ENCODE data around the gene DDX56. TPM values are rescaled to one million over a fixed set of nuclear protein-coding genes. Genes with fewer than 3 reads are reported as not detected.
"Not testable (repeated sequence)": the region's sequence is repeated elsewhere in the genome, so short reads cannot be mapped to it uniquely, and the experiment has no call there.

Gene DDX56
- total RNA-seq, 1 donor from 2014 or later: 71.6 TPM

DNA sequence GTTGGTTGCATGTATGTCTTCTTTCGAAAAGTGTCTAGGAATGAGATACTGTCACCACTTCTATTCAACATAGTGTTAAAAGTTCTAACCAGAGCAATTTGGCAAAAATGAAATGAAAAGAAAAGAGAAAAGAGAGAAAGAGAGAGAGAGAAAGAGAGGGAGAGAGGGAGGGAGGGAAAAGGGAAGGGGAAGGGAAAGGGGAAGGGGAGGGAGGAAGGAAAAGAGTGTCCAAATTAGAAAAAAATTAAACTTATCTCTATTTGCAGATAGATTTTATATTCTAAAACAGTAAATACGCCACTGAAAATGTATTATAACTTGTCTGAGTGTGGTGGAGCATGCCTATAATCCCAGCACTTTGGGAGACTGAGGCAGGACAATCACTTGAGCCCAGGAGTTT is 16.2 kb downstream of the DDX56 start:
- DNase-seq (ENCODE audit: low spot score): no peak
- H3K27ac Mint-ChIP-seq (ENCODE audit: unreplicated experiment): no peak overlapping the region
- no peaks in the 10 kb centered on the region for H3K27me3 Mint-ChIP-seq (ENCODE audit: unreplicated experiment)
- no peaks in the 10 kb centered on the region for H3K4me1 Mint-ChIP-seq (ENCODE audit: unreplicated experiment)
- H3K36me3 Mint-ChIP-seq (ENCODE audit: low read depth, unreplicated experiment): no peaks in the 10 kb centered on the region
- H3K4me3 Mint-ChIP-seq (ENCODE audit: unreplicated experiment): no peak overlapping the region
- no peak for TF ChIP-seq CTCF (IDR thresholded peaks at IDR 0.05; ENCODE audit: unreplicated experiment)
- H3K9me3 Mint-ChIP-seq (ENCODE audit: unreplicated experiment): no peaks in the 10 kb centered on the region

DNA sequence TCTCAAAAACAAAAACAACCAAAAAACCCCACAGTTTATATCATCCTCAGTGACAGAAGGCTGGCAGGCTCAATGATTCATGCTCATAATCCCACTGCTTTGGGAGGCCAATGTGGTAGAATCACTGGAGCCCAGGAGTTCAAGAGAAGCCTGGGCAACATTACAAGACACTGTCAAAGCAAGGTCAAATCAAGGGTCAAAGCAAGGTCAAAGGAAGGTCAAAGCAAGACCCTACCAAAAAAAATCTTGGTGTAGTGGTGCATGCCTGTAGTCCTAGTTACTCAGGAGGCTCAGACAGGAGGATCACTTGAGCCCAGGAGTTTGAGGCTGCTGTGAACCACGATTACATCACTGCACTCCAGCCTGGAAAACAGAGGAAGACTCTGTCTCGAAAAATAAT is 18.4 kb downstream of the DDX56 start:
- H3K27ac Mint-ChIP-seq (ENCODE audit: unreplicated experiment): no peak overlapping the region
- DNase-seq (ENCODE audit: low spot score): no peak
- no peaks in the 10 kb centered on the region for H3K27me3 Mint-ChIP-seq (ENCODE audit: unreplicated experiment)
- no peaks in the 10 kb centered on the region for H3K4me1 Mint-ChIP-seq (ENCODE audit: unreplicated experiment)
- H3K36me3 Mint-ChIP-seq (ENCODE audit: low read depth, unreplicated experiment): no peaks in the 10 kb centered on the region
- no peak for TF ChIP-seq CTCF (IDR thresholded peaks at IDR 0.05; ENCODE audit: unreplicated experiment)
- H3K9me3 Mint-ChIP-seq (ENCODE audit: unreplicated experiment): no peaks in the 10 kb centered on the region
- no peak overlapping the region for H3K4me3 Mint-ChIP-seq (ENCODE audit: unreplicated experiment)

DNA sequence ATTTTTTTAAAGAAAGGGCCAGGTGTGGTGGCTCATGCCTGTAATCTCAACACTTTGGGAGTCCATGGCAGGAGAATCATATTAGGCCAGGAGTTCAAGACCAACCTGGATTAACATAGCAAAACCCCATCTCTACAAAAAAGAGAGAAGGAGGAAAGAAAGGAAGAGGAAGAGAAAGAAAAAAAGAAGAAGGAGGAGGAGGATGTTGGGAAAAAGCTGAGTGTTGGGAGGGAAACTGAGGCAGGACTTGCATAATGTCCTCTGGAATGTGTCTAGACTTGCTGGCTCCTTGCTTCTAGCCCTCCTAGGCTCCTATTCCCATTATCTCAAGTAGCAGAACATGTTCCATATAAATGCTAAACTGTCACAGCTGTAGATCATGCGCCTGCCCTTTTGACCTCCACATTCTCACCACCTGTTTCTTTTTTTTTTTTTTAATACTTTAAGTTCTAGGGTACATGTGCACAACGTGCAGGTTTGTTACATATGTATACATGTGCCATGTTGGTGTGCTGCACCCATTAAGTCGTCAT is 21.2 kb downstream of the DDX56 start:
- H3K4me1 Mint-ChIP-seq (ENCODE audit: unreplicated experiment): peaks cover 15% of the 10 kb centered on the region
- not testable (repeated sequence) for H3K4me3 Mint-ChIP-seq (ENCODE audit: unreplicated experiment); DNase-seq (ENCODE audit: low spot score); H3K36me3 Mint-ChIP-seq (ENCODE audit: low read depth, unreplicated experiment); H3K9me3 Mint-ChIP-seq (ENCODE audit: unreplicated experiment); H3K27me3 Mint-ChIP-seq (ENCODE audit: unreplicated experiment); H3K27ac Mint-ChIP-seq (ENCODE audit: unreplicated experiment)

- H3K9me3 Mint-ChIP-seq (ENCODE audit: unreplicated experiment): no peaks in the 10 kb centered on the region
- DNase-seq (ENCODE audit: low spot score): no peak
- H3K4me3 Mint-ChIP-seq (ENCODE audit: unreplicated experiment): no peak overlapping the region
- H3K27ac Mint-ChIP-seq (ENCODE audit: unreplicated experiment): no peak overlapping the region
- TF ChIP-seq CTCF (IDR thresholded peaks at IDR 0.05; ENCODE audit: unreplicated experiment): no peak
- H3K4me1 Mint-ChIP-seq (ENCODE audit: unreplicated experiment): peaks cover 21% of the 10 kb centered on the region
- H3K36me3 Mint-ChIP-seq (ENCODE audit: low read depth, unreplicated experiment): no peaks in the 10 kb centered on the region
- peaks cover 2% of the 10 kb centered on the region for H3K27me3 Mint-ChIP-seq (ENCODE audit: unreplicated experiment)
These were observed 24.3 kb downstream of the DDX56 start for GRCh38 chr7:44549457-44549856.

GRCh38 chr7:44548893-44549292 is 24.8 kb downstream of the DDX56 start:
- Mint-ChIP-seq H3K4me3 (ENCODE audit: unreplicated experiment) (no peak overlapping the region), H3K27me3 (ENCODE audit: unreplicated experiment) (peaks cover 2% of the 10 kb centered on the region), H3K9me3 (ENCODE audit: unreplicated experiment) (no peaks in the 10 kb centered on the region), H3K4me1 (ENCODE audit: unreplicated experiment) (peaks cover 21% of the 10 kb centered on the region), H3K27ac (ENCODE audit: unreplicated experiment) (no peak overlapping the region), H3K36me3 (ENCODE audit: low read depth, unreplicated experiment) (no peaks in the 10 kb centered on the region)
- no peak for DNase-seq (ENCODE audit: low spot score)
- no peak for TF ChIP-seq CTCF (IDR thresholded peaks at IDR 0.05; ENCODE audit: unreplicated experiment)

All from endothelial cell (in vitro differentiated cells).